ENCODE results near the gene KMT2C. TPM values are rescaled to one million over a fixed set of nuclear protein-coding genes. Genes with fewer than 3 reads are reported as not detected.
"Not testable (repeated sequence)": the region's sequence is repeated elsewhere in the genome, so short reads cannot be mapped to it uniquely, and the experiment has no call there.

Gene KMT2C
- total and polyA plus RNA-seq, 4 donors = 28.3 to 74.3 (median 51.9) TPM

DNA sequence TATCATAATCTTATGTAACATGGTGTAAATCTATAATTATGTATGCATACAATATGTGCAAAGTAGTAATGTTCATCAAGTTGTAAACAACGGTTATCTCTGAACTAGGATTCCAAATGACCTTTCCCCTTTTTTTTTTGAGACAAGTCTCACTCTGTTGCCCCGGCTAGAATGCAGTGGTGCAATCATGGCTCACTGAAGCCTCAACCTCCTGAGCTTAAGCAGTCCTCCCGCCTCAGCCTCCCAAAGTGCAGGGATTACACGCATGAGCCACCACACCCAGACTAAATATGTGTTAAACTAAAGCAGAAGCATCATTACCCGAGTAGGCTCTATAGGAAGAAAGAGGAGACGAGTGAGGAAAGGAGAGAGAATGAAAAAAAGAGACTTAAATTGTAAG, 7.8 kb upstream of the KMT2C start:
- 88% methylated on average over 4 of the region's 6 CpGs for WGBS (ENCODE audit: insufficient coverage)
- H3K27ac ChIP-seq (ENCODE audit: low read depth, low read length) = no peak overlapping the region
- no peaks in the 10 kb centered on the region for H3K4me1 ChIP-seq (ENCODE audit: control insufficient read depth, insufficient read depth, low read length)
- H3K36me3 ChIP-seq (ENCODE audit: control insufficient read depth, insufficient read depth, low read length) = no peaks in the 10 kb centered on the region
- no peak overlapping the region for H3K4me3 ChIP-seq (ENCODE audit: low read depth, low read length)
- H3K9me3 ChIP-seq (ENCODE audit: control insufficient read depth, insufficient read depth, low read length) = no peaks in the 10 kb centered on the region
- no peaks in the 10 kb centered on the region for H3K27me3 ChIP-seq (ENCODE audit: control insufficient read depth, insufficient read depth, low read length)
- no peak for DNase-seq (ENCODE audit: low read depth in 4 of 6, low spot score in 6 of 6)

DNA sequence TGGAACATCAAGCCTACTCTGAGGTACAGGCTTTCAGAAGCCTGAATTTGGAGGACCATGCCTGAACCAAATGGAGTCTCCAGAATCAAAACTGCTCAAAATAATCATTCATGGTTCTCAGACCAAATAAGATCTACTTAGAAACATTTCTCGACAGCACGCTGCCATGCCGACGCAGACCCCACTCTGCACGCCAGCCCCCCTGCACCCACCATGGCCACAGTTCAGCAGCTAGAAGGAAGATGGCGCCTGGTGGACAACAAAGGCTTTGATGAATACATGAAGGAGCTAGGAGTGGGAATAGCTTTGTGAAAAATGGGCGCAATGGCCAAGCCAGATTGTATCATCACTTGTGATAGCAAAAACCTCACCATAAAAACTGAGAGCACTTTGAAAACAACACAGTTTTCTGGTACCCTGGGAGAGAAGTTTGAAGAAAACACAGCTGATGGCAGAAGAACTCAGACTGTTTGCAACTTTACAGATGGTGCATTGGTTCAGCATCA, 6.6 kb upstream of the KMT2C start:
- no peaks in the 10 kb centered on the region for H3K9me3 ChIP-seq (ENCODE audit: control insufficient read depth, insufficient read depth, low read length)
- 90% methylated on average over 4 of the region's 7 CpGs for WGBS (ENCODE audit: insufficient coverage)

DNA sequence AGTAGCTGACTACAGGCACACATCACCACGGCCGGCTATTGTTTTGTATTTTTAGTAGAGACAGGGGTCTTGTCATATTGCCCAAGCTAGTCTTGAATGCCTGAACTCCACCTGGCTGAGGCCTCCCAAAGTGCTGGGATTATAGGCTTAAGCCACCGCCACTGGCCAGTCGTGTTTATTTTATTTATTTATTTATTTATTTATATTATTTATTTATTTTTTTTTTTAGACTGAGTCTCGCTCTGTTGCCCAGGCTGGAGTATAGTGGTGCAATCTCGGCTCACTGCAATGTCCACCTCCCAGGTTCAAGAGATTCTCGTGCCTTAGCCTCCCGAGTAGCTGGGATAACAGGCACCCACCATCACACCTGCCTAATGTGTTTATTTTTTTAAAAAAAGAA, 6.0 kb upstream of the KMT2C start:
- not testable (repeated sequence) for H3K4me3 ChIP-seq (ENCODE audit: low read depth, low read length); H3K27ac ChIP-seq (ENCODE audit: low read depth, low read length); H3K4me1 ChIP-seq (ENCODE audit: control insufficient read depth, insufficient read depth, low read length); H3K36me3 ChIP-seq (ENCODE audit: control insufficient read depth, insufficient read depth, low read length); H3K9me3 ChIP-seq (ENCODE audit: control insufficient read depth, insufficient read depth, low read length); H3K27me3 ChIP-seq (ENCODE audit: control insufficient read depth, insufficient read depth, low read length); DNase-seq (ENCODE audit: low read depth in 4 of 6, low spot score in 6 of 6)
- no CpG with 5 or more reads among the region's 8 CpGs for WGBS (ENCODE audit: insufficient coverage)

More for the DNA sequence above, 6.6 kb upstream of the KMT2C start:
- H3K27me3 ChIP-seq (ENCODE audit: control insufficient read depth, insufficient read depth, low read length) = no peaks in the 10 kb centered on the region
- H3K4me1 ChIP-seq (ENCODE audit: control insufficient read depth, insufficient read depth, low read length) = no peaks in the 10 kb centered on the region
- no peak overlapping the region for H3K4me3 ChIP-seq (ENCODE audit: low read depth, low read length)
- no peak for DNase-seq (ENCODE audit: low read depth in 4 of 6, low spot score in 6 of 6)
- no peaks in the 10 kb centered on the region for H3K36me3 ChIP-seq (ENCODE audit: control insufficient read depth, insufficient read depth, low read length)
- H3K27ac ChIP-seq (ENCODE audit: low read depth, low read length) = no peak overlapping the region

DNA sequence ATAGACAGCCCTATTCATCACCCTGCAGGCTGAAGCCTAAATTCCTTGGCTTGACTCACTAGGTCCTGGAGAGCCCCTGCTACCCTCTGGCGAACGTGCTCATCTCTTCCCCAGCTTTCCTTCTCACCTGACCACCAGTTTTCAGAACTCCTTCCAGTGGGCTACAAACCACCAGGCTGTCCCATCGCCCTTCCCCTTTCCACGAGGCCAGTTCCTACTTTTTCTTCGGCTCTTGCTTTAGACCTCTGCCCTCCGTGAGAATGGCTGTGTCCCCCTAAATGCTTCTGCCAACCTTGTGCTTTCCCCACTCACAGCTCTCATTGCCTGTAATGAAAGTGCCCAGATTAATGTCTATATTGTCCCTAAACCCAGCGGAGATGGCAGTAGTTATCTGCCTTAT, 5.4 kb upstream of the KMT2C start:
- H3K27me3 ChIP-seq (ENCODE audit: control insufficient read depth, insufficient read depth, low read length); H3K36me3 ChIP-seq (ENCODE audit: control insufficient read depth, insufficient read depth, low read length); DNase-seq (ENCODE audit: low read depth in 4 of 6, low spot score in 6 of 6); H3K9me3 ChIP-seq (ENCODE audit: control insufficient read depth, insufficient read depth, low read length); H3K4me1 ChIP-seq (ENCODE audit: control insufficient read depth, insufficient read depth, low read length); H3K4me3 ChIP-seq (ENCODE audit: low read depth, low read length); H3K27ac ChIP-seq (ENCODE audit: low read depth, low read length): not testable (repeated sequence)
- WGBS (ENCODE audit: insufficient coverage) = 58% methylated on average over 5 of the region's 7 CpGs

DNA sequence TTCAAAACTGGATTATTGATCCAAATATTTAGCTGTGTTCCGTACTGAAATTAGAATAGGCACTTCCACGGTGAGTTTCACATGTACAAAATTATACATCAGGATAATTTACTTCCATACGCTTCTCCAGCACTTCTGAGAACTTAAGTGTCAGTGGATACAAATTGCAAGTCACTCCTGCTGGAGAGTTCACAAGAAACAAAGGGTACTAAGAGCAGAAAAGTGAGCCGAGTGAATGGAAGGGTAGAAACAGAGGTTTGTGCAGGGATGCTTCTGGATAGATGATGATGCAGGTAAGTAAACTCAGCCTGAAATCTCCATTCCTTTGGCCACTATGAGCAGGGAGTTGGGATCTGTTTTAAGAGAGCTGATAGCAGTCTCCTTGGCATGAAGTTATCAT, 2.2 kb upstream of the KMT2C start:
- 50% methylated on average over 3 of the region's 4 CpGs for WGBS (ENCODE audit: insufficient coverage)

DNA sequence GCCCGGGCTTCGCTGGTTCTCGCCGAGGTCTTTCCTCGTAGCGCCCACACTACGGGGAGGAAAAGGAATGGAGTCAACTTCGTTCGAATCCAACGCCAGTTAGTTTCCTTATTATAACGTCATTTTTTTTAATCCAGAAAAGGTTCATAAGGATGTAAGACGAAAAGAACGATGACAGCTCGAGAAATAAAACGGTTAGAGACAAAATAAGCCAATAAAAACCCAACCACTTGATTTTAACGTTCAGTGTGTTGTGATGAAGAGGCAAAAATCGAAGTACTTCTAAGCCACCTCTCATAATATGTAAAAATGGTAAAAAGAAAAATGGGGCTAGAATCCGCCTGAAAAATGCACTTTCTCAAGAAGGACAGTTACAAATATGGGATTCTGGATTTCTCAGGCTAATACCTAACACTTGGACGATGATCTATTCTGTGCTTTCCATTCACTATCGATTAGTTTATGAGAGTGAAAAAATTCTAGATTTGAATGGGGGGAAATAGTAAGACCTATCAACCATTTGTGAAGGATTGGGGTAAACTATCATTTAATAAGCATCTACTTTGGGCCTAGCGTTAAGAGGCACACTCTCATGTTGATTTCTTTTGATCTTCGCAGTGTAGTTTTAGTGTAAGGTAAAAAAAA, 1.2 kb upstream of the KMT2C start:
- not testable (repeated sequence) for H3K27me3 ChIP-seq (ENCODE audit: control insufficient read depth, insufficient read depth, low read length); H3K4me1 ChIP-seq (ENCODE audit: control insufficient read depth, insufficient read depth, low read length); H3K36me3 ChIP-seq (ENCODE audit: control insufficient read depth, insufficient read depth, low read length); H3K9me3 ChIP-seq (ENCODE audit: control insufficient read depth, insufficient read depth, low read length)
- WGBS (ENCODE audit: insufficient coverage) = no CpG with 5 or more reads among the region's 22 CpGs
- peak in 1 of 6 donors; percentile 42 for DNase-seq (ENCODE audit: low read depth in 4 of 6, low spot score in 6 of 6)
- Histone ChIP-seq H3K4me3 (ENCODE audit: low read depth, low read length) (peak overlapping the region; percentile 52), H3K27ac (ENCODE audit: low read depth, low read length) (peak overlapping the region; percentile 78)

More for the DNA sequence above, 2.2 kb upstream of the KMT2C start:
- not testable (repeated sequence) for H3K4me1 ChIP-seq (ENCODE audit: control insufficient read depth, insufficient read depth, low read length); H3K27me3 ChIP-seq (ENCODE audit: control insufficient read depth, insufficient read depth, low read length); H3K36me3 ChIP-seq (ENCODE audit: control insufficient read depth, insufficient read depth, low read length); H3K9me3 ChIP-seq (ENCODE audit: control insufficient read depth, insufficient read depth, low read length); H3K4me3 ChIP-seq (ENCODE audit: low read depth, low read length); H3K27ac ChIP-seq (ENCODE audit: low read depth, low read length); DNase-seq (ENCODE audit: low read depth in 4 of 6, low spot score in 6 of 6)

DNA sequence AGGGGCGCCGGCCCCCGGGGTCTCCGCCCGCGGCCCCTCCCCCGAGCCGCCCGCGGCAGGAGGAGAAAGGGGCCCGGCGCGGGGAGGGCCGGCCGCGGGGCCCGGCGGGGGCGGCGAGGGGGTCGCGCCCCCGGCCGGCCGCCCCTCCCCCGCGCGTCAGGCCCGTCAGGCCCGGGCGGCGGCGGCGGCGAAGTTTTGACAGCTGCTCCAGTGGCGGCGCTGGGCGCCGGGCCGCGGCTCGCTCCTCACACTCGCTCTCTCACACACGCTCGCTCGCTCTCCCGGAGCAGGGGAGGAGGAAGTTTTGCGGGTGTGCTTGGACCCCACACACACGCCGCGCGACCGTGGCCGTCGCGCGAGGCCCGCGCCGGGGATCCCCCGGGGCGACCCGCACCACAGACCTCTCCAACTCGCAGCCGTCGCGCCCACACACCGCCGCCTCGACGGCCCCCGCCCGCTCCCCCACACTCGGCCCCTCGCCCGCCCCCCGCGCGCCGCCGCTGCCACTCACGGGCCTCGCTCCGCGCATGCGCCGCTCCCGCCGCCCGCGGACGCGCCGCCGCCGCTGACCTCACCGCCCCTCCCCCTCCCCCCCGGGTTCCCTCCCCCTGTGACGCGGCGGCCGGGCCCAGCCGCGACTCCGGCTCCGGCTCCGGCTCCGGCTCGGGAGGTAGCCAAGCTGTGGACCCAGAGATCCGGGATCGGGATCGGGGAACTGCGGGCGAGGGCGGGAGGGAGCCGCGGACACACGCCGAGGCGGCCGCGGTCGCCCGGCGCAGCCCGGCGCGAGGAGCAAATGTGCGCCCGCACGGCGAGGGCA, 518 bp upstream of the KMT2C start:
- peak; percentile 72 to 98 (median 90) for DNase-seq (ENCODE audit: low read depth in 4 of 6, low spot score in 6 of 6)
- Histone ChIP-seq H3K4me3 (ENCODE audit: low read depth, low read length) (peak overlapping the region; percentile 52), H3K27me3 (ENCODE audit: control insufficient read depth, insufficient read depth, low read length) (no peaks in the 10 kb centered on the region), H3K36me3 (ENCODE audit: control insufficient read depth, insufficient read depth, low read length) (no peaks in the 10 kb centered on the region), H3K27ac (ENCODE audit: low read depth, low read length) (peak overlapping the region; percentile 79), H3K9me3 (ENCODE audit: control insufficient read depth, insufficient read depth, low read length) (no peaks in the 10 kb centered on the region), H3K4me1 (ENCODE audit: control insufficient read depth, insufficient read depth, low read length) (peaks cover 6% of the 10 kb centered on the region)
- under 1% methylated on average over 114 of the region's 132 CpGs for WGBS (ENCODE audit: insufficient coverage)

DNA sequence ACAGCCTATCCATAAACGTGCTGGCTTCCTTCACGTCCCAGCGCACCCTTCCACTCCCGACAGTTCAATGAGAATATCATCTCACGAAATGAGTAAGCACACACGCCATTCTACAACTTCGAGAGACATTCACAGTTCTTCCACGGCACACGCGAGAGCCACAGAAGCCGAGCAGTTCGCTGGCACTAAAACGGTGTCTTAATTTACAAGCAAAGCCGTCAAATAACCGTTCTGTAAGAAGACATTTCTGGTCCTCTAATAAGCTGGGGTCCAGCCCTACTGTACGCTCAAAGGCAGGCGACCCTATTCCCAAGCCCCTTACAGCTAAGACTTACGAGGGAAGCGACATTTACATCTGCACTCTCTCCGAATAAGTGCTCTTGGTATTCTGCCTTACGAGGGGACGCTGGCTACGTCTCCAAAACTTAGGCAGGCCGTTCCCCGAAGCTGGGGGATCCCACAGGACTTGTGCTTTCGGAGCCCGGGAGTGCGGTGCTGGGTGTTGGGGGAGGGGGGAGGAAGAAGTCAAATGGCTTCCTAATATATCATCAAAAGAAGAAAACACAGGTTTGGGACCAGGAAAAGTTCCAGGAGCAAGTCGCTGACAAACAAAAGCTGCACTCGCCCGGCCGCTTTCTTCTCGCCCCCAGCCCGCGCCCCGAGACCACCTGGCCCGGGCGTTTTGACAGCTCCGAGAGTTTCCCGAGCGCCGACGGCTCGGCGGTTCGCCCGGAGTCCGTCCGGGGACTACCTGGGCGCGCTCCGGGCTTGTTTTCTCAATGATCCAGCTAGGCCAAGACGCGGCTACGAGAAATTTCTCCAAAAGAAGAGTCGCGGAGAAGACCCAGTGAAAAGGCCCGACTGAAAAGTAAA, 1.1 kb downstream of the KMT2C start:
- H3K4me1 ChIP-seq (ENCODE audit: control insufficient read depth, insufficient read depth, low read length); H3K27me3 ChIP-seq (ENCODE audit: control insufficient read depth, insufficient read depth, low read length); H3K9me3 ChIP-seq (ENCODE audit: control insufficient read depth, insufficient read depth, low read length); H3K36me3 ChIP-seq (ENCODE audit: control insufficient read depth, insufficient read depth, low read length): not testable (repeated sequence)
- H3K4me3 ChIP-seq (ENCODE audit: low read depth, low read length) = peak overlapping the region; percentile 63
- peak overlapping the region; percentile 83 for H3K27ac ChIP-seq (ENCODE audit: low read depth, low read length)
- peak in 2 of 6 donors; percentile 55 to 60 for DNase-seq (ENCODE audit: low read depth in 4 of 6, low spot score in 6 of 6)
- 0% methylated on average over 47 of the region's 58 CpGs for WGBS (ENCODE audit: insufficient coverage)

DNA sequence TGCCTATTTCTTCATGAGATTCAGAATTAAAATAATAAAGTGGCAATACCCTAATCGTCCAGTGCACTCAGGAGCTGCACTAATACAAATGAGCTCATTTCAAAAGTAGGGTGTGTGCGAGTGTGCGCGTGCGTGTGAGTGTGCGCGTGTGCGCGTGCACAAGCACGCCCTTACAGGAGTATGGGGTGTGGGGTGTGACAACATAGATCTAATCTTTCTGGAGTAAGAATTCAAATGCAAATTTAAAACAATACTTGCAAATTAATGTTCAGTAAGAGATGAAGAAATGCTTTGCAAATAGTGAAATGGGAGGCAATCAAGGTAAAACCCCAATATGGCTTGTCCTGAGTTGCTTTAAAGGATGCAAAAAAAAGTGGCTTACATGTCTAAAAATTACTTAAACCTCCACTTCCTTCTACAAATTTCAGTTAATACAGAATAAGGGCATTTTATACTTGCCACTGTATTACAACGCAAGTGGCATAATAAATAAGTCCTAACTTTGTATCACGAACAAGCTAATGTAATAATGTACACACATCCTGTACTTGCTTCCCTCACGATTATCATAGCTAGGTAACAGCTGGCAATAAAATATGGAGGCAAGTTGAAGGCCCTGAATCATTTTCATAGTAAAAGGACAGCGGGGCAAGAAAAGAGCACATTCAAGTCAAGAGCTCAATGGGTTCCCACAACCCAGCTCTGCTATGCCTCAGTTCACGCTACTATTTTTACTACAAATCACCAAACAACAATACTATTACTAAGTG, 1.9 kb downstream of the KMT2C start:
- Histone ChIP-seq H3K4me3 (ENCODE audit: low read depth, low read length) (peak overlapping the region; percentile 63), H3K27ac (ENCODE audit: low read depth, low read length) (peak overlapping the region; percentile 83)
- not testable (repeated sequence) for H3K27me3 ChIP-seq (ENCODE audit: control insufficient read depth, insufficient read depth, low read length); H3K36me3 ChIP-seq (ENCODE audit: control insufficient read depth, insufficient read depth, low read length); H3K4me1 ChIP-seq (ENCODE audit: control insufficient read depth, insufficient read depth, low read length); H3K9me3 ChIP-seq (ENCODE audit: control insufficient read depth, insufficient read depth, low read length)
- WGBS (ENCODE audit: insufficient coverage) = 6% methylated on average over 3 of the region's 15 CpGs
- DNase-seq (ENCODE audit: low read depth in 4 of 6, low spot score in 6 of 6) = peak in 2 of 6 donors; percentile 62 to 64
